GM20431 (cell line): ENCODE data around the gene SOWAHA.
"Not testable (repeated sequence)": the region's sequence is repeated elsewhere in the genome, so short reads cannot be mapped to it uniquely, and the experiment has no call there.

Experiments
- in situ Hi-C: fragments of 300-500 bp; cut with MseI, MboI; formaldehyde crosslinking; loops from one replicate; pipeline ENCODE4 v1.15.0; 2020; ENCODE audit warnings: low sequenced_read_pairs; ENCODE audit not compliant: unreplicated experiment

Gene SOWAHA

DNA sequence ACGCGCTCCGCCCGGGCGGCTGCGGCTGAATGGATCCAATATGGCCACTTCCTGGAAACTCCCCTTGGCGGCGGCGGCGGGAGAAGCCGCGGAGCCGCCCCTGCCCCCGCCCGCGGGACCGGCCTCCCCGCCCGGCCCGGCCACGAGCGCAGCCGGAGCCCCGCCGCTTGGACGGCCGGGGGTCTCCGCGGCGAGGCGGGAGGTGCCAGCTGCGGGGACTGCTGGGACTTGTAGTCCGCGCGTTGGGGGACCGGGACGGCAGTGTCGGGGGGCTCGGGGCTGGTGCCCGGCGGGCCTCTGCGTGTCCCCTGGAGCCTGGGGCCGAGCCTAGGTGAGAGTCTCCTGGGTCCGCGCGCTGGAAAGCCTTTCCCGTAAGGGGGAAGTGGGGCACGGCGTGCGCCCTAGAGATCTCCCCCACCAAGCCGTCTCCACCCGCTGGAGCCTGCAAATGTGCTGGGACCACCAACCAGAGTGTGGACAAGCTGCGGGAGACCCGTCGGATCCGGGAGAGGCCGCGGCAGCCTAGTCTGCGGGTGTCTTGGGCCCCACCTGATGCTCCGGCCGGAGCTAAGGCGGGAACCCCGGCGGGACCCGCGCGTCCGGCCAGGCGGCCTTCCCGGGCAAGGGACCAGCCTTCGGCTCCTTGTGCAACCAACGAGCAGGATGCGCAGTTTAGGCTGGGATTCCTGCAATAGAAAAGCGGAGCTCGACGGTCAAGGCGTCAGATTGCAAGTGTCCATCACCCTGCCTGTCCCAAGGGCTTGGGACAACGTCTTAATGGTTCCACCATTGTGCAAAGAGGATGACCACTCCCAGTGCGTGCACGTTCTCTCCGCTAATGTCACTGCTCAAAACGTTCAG, 35.7 kb upstream of the SOWAHA start, which contains the start of gene SEPTIN8:
SEPTIN8 (minus strand) TSS at position 31 of the 861 bp plus-strand sequence. CDS start 102 bp downstream, outside the sequence.
- in situ Hi-C loops: no loop called here

- in situ Hi-C loops: no loop called here
Measured at GRCh38 chr5:132778129-132778528, 35.0 kb upstream of the SOWAHA start.

DNA sequence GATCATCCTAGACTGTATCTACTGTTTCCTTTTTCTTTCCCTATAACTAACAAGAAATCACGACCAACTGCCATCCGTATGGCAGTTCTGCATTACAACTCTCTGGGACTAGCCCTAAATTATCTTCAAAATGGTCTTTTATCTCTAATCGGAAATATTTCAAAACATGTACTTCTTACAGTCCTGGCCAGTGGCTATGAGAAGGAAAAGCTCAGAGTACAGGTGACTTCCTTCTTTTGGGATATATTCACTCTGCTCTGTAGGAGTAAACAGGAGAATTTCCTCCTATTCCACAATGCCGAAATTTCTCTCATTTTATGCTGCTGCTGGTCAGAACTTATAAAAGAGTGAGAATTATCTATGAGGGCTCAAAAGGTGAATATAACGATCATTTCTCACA, 34.2 kb upstream of the SOWAHA start:
- in situ Hi-C loops: no loop called here

DNA sequence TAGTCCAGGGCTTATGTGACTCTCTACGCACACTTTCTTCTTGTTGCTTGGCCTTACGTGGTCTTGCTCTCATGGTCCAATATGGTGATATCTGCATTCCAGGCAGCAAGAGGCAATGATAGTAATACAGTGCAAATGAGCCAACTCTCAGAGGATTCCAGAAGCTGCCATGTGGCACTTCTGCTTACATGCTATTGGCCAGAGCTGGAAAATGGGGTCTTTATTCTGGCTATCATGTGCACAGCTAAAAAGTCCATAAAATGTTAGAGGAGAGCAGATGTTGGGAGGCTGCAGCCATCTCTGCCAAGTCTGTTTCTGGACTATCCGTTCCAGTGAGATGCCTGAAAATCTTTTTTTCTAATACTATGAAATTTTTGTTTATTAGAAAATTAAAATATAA, 33.1 kb upstream of the SOWAHA start:
- in situ Hi-C loops: no loop called here

GRCh38 chr5:132780577-132780976, 32.5 kb upstream of the SOWAHA start:
- in situ Hi-C loops: no loop called here

DNA sequence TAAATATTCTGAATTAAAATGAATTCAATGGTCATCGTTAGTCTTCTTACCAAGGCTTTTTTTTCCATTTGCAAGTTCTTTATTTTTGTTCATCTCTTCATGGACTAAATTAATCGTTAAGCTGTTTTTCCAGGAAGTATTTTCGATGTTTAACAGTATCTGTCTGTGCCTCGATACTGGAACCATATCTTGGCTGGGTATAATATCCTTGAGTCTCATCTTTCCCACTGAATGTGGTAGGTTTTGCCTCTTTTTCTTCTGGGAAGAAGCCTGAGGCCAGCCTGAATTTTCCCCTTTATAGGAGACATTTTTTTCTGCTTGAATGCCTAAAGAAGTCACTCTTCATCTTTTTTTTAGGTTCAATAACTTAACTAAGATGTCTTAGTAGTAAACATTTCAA, 32.1 kb upstream of the SOWAHA start:
- in situ Hi-C loops: no loop called here

- in situ Hi-C loops: no loop called here
Measured at GRCh38 chr5:132782101-132782500, 31.0 kb upstream of the SOWAHA start.

DNA sequence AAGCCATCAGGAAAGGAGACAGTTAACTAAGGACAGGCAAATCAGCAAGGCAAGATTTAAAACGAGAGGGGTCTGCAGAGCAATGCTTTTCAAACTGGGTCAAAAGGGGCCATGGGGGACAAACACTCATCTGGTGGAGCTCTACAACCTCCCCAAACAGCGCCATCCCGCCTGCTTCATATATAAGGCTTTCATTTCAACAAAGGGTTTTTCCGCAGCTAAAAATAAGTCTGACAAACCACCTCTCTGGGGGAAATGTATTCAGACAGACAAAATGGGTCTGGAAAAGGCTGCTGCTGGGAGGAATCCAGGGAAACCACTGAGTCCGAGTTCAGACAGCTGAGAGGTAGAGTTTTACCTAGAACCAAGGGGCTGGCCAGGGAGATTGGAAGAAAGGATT, 27.7 kb upstream of the SOWAHA start:
- in situ Hi-C loops: no loop called here

GRCh38 chr5:132785864-132786263, 27.2 kb upstream of the SOWAHA start:
- in situ Hi-C loops: no loop called here

GRCh38 chr5:132787076-132787475, 26.0 kb upstream of the SOWAHA start:
- in situ Hi-C loops: no loop called here

DNA sequence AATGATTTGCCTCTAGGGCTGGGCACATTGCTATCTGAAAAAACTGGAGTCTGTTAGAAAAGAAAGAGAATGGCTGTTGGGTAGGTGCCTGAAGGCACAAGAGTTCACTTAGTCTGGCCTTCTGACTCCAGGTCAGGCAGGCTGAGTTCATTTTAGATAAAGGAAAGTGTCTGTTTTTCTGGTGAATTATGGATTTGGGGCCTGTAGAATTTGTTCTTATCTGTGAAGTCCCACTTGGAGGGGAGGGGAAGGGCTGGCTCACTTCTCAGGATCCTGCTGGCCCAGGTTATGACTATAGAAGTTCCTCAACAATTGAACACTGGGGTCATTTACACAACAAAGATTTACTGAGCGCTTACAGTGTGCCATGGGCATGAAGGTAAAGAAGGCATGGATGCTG, 24.6 kb upstream of the SOWAHA start:
- in situ Hi-C loops: no loop called here

DNA sequence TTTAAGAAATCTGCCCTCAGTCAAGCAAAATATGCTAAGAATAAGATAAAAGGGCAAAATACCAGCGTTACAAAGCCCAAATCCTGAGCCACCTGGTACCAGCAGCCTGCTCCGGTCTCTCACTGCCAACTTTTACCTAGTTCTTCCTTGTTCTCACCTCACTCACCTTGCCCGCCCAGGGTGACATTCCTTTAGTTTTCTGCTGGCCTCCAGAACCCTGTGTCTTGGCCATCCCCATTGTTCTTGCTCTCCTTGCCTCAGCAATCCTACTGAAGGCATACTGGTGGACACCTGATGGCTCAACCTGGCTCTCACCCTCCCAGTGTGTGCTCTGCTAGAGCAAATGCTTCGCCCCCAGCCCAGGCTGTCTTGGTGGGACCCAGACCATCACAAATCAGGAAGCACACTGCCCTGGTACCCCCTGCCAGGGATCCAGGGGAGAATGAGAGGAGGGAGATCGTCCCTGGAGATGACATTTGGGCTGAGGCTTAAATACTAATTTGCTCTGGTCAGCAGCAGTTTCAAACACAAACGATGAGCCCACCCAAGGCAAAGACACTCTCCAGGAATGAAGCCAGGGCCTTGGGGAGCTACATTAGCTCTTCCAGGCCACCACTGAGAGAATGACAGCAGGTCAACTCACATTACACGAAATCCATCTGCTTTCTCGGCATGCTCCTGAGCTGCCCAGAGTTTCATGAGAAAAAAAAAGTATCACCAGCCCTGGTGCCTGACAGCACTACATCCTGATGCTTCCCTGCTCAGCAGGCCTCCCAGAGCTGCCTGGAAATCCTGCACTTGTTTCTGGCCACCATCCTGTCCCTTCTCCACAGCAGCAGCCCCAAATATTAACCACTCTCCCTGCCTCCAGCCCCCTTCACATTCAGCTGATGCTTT, 23.9 kb upstream of the SOWAHA start:
- in situ Hi-C loops: no loop called here

DNA sequence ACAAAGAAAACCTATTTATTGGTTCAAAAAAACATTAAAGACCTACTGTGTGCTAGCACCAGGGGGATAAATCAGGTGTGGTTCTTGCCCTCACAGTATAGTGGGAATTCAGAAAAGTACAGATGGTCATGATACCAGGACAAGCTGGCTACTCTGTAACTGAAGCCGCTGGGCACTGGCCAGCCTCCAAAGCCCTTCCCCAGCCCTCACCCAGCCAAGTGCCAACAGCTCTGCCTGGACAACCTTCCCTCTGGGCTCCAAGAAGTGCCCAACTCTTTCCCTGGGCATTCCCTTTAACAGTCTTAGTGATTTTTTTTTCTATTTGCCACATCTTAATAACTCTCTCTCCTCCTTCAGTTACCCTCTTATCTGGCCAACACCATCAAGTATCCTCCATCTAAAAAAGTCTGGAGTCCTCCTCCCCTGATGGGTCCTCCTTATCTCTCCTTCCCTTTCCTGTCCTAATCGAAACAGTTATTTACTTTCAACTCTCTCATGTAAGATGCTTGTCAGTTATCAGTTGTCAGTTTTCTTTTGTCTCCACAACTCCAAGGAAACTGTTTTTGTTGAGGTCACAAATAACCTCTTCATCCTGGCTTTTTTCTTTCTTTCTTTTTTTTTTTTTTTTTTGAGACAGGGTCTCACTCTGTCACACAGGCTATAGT, 22.8 kb upstream of the SOWAHA start:
- in situ Hi-C loops: no loop called here

- in situ Hi-C loops: no loop called here
Measured at GRCh38 chr5:132791026-132791425, 22.1 kb upstream of the SOWAHA start.

GRCh38 chr5:132797651-132798050, 15.5 kb upstream of the SOWAHA start:
- in situ Hi-C loops: no loop called here

- in situ Hi-C loops: no loop called here
Measured at GRCh38 chr5:132799392-132799791, 13.7 kb upstream of the SOWAHA start.

GRCh38 chr5:132800545-132800944, 12.6 kb upstream of the SOWAHA start:
- in situ Hi-C loops: no loop called here

GRCh38 chr5:132802044-132802684, 10.9 kb upstream of the SOWAHA start:
- in situ Hi-C loops: no loop called here

DNA sequence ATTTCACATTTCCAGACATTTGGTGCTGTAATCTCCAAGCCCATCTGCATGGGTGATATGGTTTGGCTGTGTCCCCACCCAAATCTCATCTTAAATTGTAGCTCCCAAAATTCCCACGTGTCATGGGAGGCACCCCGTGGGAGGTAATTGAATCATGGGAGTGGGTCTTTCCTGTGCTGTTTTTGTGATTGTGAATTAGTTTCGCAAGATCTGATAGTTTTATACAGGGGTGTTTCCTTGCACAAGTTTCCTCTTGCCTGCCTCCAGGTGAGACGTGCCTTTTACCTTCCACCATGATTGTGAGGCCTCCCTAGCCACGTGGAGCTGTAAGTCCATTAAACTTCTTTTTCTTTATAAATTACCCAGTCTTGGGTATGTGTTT, 10.4 kb upstream of the SOWAHA start:
- in situ Hi-C loops: not testable (repeated sequence)

DNA sequence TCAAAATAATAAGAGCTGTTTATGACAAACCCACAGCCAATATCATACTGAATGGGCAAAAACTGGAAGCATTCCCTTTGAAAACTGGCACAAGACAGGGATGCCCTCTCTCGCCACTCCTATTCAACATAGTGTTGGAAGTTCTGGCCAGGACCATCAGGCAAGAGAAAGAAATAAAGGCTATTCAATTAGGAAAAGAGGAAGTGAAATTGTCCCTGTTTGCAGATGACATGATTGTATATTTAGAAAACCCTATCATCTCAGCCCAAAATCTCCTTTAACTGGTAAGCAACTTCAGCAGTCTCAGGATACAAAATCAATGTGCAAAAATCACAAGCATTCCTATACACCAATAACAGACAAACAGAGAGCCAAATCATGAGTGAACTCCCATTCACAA, 8.9 kb upstream of the SOWAHA start:
- in situ Hi-C loops: not testable (repeated sequence)
